K562 (cell line): ENCODE measurements around the gene LAMB4. TPM values are rescaled to one million over a fixed set of nuclear protein-coding genes. Genes with fewer than 3 reads are reported as not detected.

Experiments used
- CCAR2 ChIP-seq: fragments of 200-400 bp; formaldehyde crosslinking; IDR thresholded peaks from 2 replicates; pipeline ENCODE4 v1.6.1; 2017; ENCODE audit warnings: mild to moderate bottlenecking, low read depth, low read length
- CTCF ChIP-seq, 3 experiments: IDR thresholded peaks in 2 of 3; conservative IDR thresholded peaks in 1 of 3; 2 replicates each; pipeline ENCODE4 v1.5.1; 2011 to 2012; ENCODE audit warnings: low read length in 3 of 3, mild to moderate bottlenecking in 3 of 3, control low read depth in 2 of 3, improper control_type of control experiment in 1 of 3, inconsistent platforms in 1 of 3, low read depth in 1 of 3, mixed read lengths in 1 of 3, moderate library complexity in 1 of 3; ENCODE audit not compliant: insufficient read depth in 2 of 3
- EGR1 ChIP-seq: fragments of 450-650 bp; conservative IDR thresholded peaks from 2 replicates; pipeline ENCODE4 v1.6.1; 2017; ENCODE audit warnings: mild to moderate bottlenecking
- ESRRB ChIP-seq: fragments of 250-450 bp; sonication (Bioruptor Pico); IDR thresholded peaks from 2 replicates; pipeline ENCODE4 v1.5.0; 2020; ENCODE audit warnings: mild to moderate bottlenecking, moderate library complexity, borderline replicate concordance
- ETV6 ChIP-seq, 3 experiments: fragments of 150-350 bp in 1 of 3; sonication (generic) in 1 of 3; formaldehyde crosslinking in 1 of 3; IDR thresholded peaks; 2 replicates each; pipeline versions ENCODE4 v1.6.1 to v1.8.0; 2014 to 2022; ENCODE audit warnings: borderline replicate concordance in 2 of 3, low read depth in 2 of 3, antibody characterized with exemption in 1 of 3, low read length in 1 of 3, mild to moderate bottlenecking in 1 of 3, missing genetic modification reagents in 1 of 3
- EZH2 ChIP-seq: IDR thresholded peaks from 2 replicates; pipeline ENCODE4 v1.6.1; 2012; ENCODE audit warnings: low read depth, mild to moderate bottlenecking, inconsistent platforms, low read length, borderline replicate concordance
- KLF16 ChIP-seq: IDR thresholded peaks from 2 replicates; pipeline ENCODE4 v1.6.1; 2016; ENCODE audit warnings: antibody characterized with exemption
- MEIS2 ChIP-seq: fragments of 450-650 bp; IDR thresholded peaks from 2 replicates; pipeline ENCODE4 v1.6.1; 2014; ENCODE audit warnings: mild to moderate bottlenecking; ENCODE audit not compliant: partially characterized antibody
- NFIC ChIP-seq: fragments of 450-650 bp; IDR thresholded peaks from 2 replicates; pipeline ENCODE4 v1.6.1; 2017; ENCODE audit warnings: mild to moderate bottlenecking, inconsistent platforms
- PHF8 ChIP-seq: fragments of 200-600 bp; sonication (generic); IDR thresholded peaks from 2 replicates; pipeline ENCODE4 v1.6.1; 2012; ENCODE audit warnings: mixed run types, mild to moderate bottlenecking, inconsistent platforms, low read length, moderate library complexity, borderline replicate concordance
- PRDM10 ChIP-seq: fragments of 450-650 bp; IDR thresholded peaks from 2 replicates; pipeline ENCODE4 v1.6.1; 2018; ENCODE audit not compliant: partially characterized antibody
- RAD21 ChIP-seq, 2 experiments: fragments of 250-450 bp in 1 of 2; fragments of 450-650 bp in 1 of 2; sonication (Bioruptor Pico) in 1 of 2; formaldehyde crosslinking in 1 of 2; IDR thresholded peaks in 1 of 2; conservative IDR thresholded peaks in 1 of 2; 2 replicates each; pipeline versions ENCODE4 v1.4.0 to v1.8.0; 2020 to 2022; ENCODE audit warnings: mild to moderate bottlenecking in 2 of 2, moderate library complexity in 1 of 2
- RBFOX2 ChIP-seq: fragments of 200-400 bp; formaldehyde crosslinking; IDR thresholded peaks from 2 replicates; pipeline ENCODE4 v1.6.1; 2017; ENCODE audit warnings: low read depth, mild to moderate bottlenecking, low read length, moderate library complexity
- RBM14 ChIP-seq: fragments of 200-400 bp; formaldehyde crosslinking; IDR thresholded peaks from 2 replicates; pipeline ENCODE4 v1.6.1; 2018; ENCODE audit warnings: low read depth, mild to moderate bottlenecking, low read length, moderate library complexity, borderline replicate concordance; ENCODE audit not compliant: insufficient read depth
- SIX5 ChIP-seq, 2 experiments: IDR thresholded peaks; 2 replicates each; pipeline ENCODE4 v1.6.1; 2011; ENCODE audit warnings: low read length in 2 of 2, borderline replicate concordance in 1 of 2, low read depth in 1 of 2, mild to moderate bottlenecking in 1 of 2, moderate library complexity in 1 of 2; ENCODE audit not compliant: insufficient read depth in 1 of 2
- SRSF3 ChIP-seq: fragments of 200-400 bp; formaldehyde crosslinking; IDR thresholded peaks from 2 replicates; pipeline ENCODE4 v1.6.1; 2016; ENCODE audit warnings: mild to moderate bottlenecking, low read length, moderate library complexity; ENCODE audit not compliant: insufficient read depth
- TBP ChIP-seq: optimal IDR thresholded peaks from 2 replicates; pipeline ENCODE3; 2011; ENCODE audit warnings: low read depth, low read length, improper control_type of control experiment
- TEAD4 ChIP-seq, 2 experiments: sonication (generic) in 1 of 2; formaldehyde crosslinking in 1 of 2; IDR thresholded peaks; 2 replicates each; pipeline versions ENCODE4 v1.6.1 to v1.8.0; 2012 to 2022; ENCODE audit warnings: borderline replicate concordance in 1 of 2, inconsistent platforms in 1 of 2, low read length in 1 of 2, mild to moderate bottlenecking in 1 of 2, missing genetic modification reagents in 1 of 2
- ZNF584 ChIP-seq: fragments of 200-800 bp; sonication (Bioruptor generic); IDR thresholded peaks from 2 replicates; pipeline ENCODE4 v1.6.1; 2016; ENCODE audit warnings: low read depth, mild to moderate bottlenecking, missing genetic modification characterization, missing compliant biosample characterization
- polyA plus RNA-seq, 8 experiments: library from polyadenylated mRNA; depleted of rRNA in 4 of 8; stranded (reverse) in 5 of 8; unstranded in 3 of 8; fragments of >200 nt; fragmentation: Nextera tagmentation in 2 of 8; fragmentation: Illumina TruSeq in 1 of 8; extraction: Ambion mirVana in 2 of 8; extraction: Trizol in 1 of 8; gene quantifications; 2 replicates each; pipeline versions ENCODE4 v1.2.1 to v1.2.3, GENCODE V29; 2011 to 2014; ENCODE audit warnings: inconsistent platforms in 1 of 8, missing spikeins in 1 of 8
- total RNA-seq, 7 experiments: library from RNA; depleted of rRNA in 6 of 7; stranded (reverse); fragments of >200 nt in 6 of 7; fragmentation: Illumina TruSeq in 2 of 7; extraction: Trizol in 2 of 7; gene quantifications; 2 replicates each; pipeline versions ENCODE4 v1.2.1 to v1.2.3, GENCODE V29; 2011 to 2021; ENCODE audit warnings: low replicate concordance in 1 of 7

Gene LAMB4
- total and polyA plus RNA-seq, 9 of the 15 experiments (the other 6 are each of a cell fraction or from before 2014, with no cell fraction given), result 0.06 to 0.13 (median 0.07) TPM; not detected in 6

- TF ChIP-seq TBP (peak; percentile 33), RAD21 (CRISPR knock-in tag; conservative IDR thresholded peaks at IDR 0.05 in 1 of 2, IDR thresholded peaks at IDR 0.05 in 1 of 2) (no peak), KLF16 (no peak), EZH2 (no peak), ZNF584 (CRISPR knock-in tag) (no peak), EGR1 (peak; percentile 69), ESRRB (CRISPR knock-in tag) (no peak), NFIC (peak; percentile 29), CCAR2 (no peak), PHF8 (peak; percentile 75; the same call in 1 of the 2 replicates), RBM14 (no peak), RBFOX2 (peak; percentile 66), SRSF3 (no peak), PRDM10 (peak; percentile 56), MEIS2 (no peak), CTCF (IDR thresholded peaks at IDR 0.05 in 2 of 3, conservative IDR thresholded peaks at IDR 0.05 in 1 of 3; ENCODE audit: insufficient read depth in 2 of 3, low read depth in 1 of 3, low read length in 3 of 3) (no peak), ETV6 (IDR thresholded peaks at IDR 0.05; ENCODE audit: borderline replicate concordance in 1 of 2, low read depth in 2 of 2, low read length in 1 of 2) (0 out of 4 replicates have a peak, but pooled peaks of 1 of the 2 experiments have one; percentile 39), ETV6 (CRISPR knock-in tag; IDR thresholded peaks at IDR 0.05; ENCODE audit: borderline replicate concordance) (no peak), SIX5 (IDR thresholded peaks at IDR 0.05; ENCODE audit: borderline replicate concordance in 1 of 2, insufficient read depth in 1 of 2, low read depth in 1 of 2, low read length in 2 of 2) (no peak), TEAD4 (IDR thresholded peaks at IDR 0.05; ENCODE audit: low read length) (no peak), TEAD4 (CRISPR knock-in tag; IDR thresholded peaks at IDR 0.05; ENCODE audit: borderline replicate concordance) (no peak)
Observed at GRCh38 chr7:108002726-108003598, 127.2 kb downstream of the LAMB4 start, which contains the start of gene LAMB1 (continued).
